ENCODE measurements around the gene NMNAT2. TPM values are rescaled to one million over a fixed set of nuclear protein-coding genes. Genes with fewer than 3 reads are reported as not detected.

The NMNAT2 gene
- total and polyA plus RNA-seq, 2 of the 8 experiments (the other 6 are each of a cell fraction or from before 2014, with no cell fraction given), result 6.5 to 20.9 TPM

DNA sequence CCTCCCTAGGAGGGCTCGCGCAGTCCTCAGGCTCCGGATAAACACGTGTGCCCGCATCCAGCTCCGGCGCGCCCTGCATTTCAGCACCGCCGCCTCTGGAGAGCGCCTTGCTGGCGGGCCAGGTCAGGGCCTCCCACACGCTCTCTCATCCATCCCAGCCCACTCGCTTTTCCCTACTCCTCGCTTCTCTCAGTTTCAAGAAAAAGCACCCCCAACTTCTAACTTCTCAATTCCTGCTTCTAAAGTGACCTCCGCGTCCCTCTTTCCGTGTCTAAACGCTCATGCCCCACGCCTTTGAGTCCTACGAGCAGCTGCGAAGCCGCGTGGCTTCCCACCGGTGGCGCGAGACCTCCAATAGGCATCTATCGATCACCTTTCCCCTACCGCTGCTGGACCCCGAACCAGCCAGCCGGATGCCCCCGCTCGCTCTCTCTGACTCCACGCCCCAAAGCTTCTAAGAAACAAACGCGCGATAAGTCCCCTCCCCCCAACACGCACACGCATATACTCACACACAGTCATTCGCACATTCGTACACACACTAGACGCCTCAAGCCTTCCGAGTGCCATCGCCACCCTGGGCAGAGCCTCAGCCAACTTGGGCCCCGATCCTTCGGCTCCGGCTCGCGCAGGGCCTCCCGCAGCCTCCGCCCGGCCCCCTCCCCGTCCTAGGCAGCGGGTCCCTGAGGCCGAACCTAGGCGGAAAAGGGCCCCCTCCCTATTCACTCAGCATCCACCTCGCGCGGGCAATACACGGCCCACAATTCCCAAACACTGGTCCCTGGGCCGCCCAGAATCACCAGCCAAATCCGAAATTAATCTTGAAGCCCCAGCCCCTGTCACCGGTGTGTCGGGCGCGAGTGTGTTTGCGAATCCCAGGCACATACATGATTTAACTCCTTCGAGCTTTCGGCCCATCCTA lies 1.1 kb downstream of the NMNAT2 start:
- Histone ChIP-seq H2BK5ac (ENCODE audit: low read depth, low read length) (no peak overlapping the region; the same call in 1 of the 2 replicates), H3K27me3 (replicated peaks in 1 of 4; ENCODE audit: control insufficient read depth in 3 of 4, extremely low read depth in 1 of 4, insufficient read depth in 3 of 4, low read length in 3 of 4) (peaks cover 2 to 15% (median 12%) of the 10 kb centered on the region in 4 experiments; a peak in 6 of 7 replicates), H3K4me1 (replicated peaks in 1 of 4; ENCODE audit: control insufficient read depth in 3 of 4, insufficient read depth in 4 of 4, low read length in 3 of 4) (peaks cover 3 to 9% (median 7%) of the 10 kb centered on the region in 4 experiments), H3K56ac (replicated peaks; ENCODE audit: insufficient read length, low read depth, low read length) (no peak overlapping the region), H3K9me3 (ENCODE audit: insufficient read depth in 2 of 2, low read depth in 1 of 2, low read length in 1 of 2) (no peaks in the 10 kb centered on the region), H3K27ac (ENCODE audit: low read depth, low read length) (no peak overlapping the region), H3K4me2 (ENCODE audit: insufficient read depth in 1 of 2, low read depth in 2 of 2, low read length in 2 of 2) (peak overlapping the region; percentile 95 to 97), H2AK5ac (ENCODE audit: low read depth, low read length) (no peak overlapping the region), H2BK15ac (ENCODE audit: low read length) (no peak overlapping the region), H4K5ac (ENCODE audit: insufficient read length, low read depth, low read length) (no peak overlapping the region), H2BK20ac (ENCODE audit: low read length) (no peak overlapping the region), H3K18ac (ENCODE audit: extremely low read depth, low read length) (no peak overlapping the region), H2AFZ (ENCODE audit: low read length) (no peak overlapping the region), H3K23ac (ENCODE audit: insufficient read length) (no peak overlapping the region), H3K79me1 (ENCODE audit: low read depth, low read length) (peaks cover 2% of the 10 kb centered on the region; the same call in 1 of the 2 replicates), H3K23me2 (ENCODE audit: low read depth, low read length) (peaks cover 15% of the 10 kb centered on the region), H3K9ac (replicated peaks in 1 of 4; ENCODE audit: extremely low read depth in 1 of 4, low read depth in 3 of 4, low read length in 3 of 4) (peak overlapping the region in 2 of 4 experiments; percentile 2 to 4; a peak in 4 of 7 replicates), H3K14ac (ENCODE audit: insufficient read length) (no peak overlapping the region), H4K8ac (ENCODE audit: extremely low read depth, insufficient read depth, low read length) (no peak overlapping the region), H3K4ac (replicated peaks; ENCODE audit: insufficient read length, low read depth, low read length) (no peak overlapping the region), H3K79me2 (ENCODE audit: control insufficient read depth in 1 of 2, insufficient read depth in 2 of 2, low read length in 2 of 2) (no peaks in the 10 kb centered on the region; a peak in 1 of 4 replicates), H4K20me1 (replicated peaks in 1 of 2; ENCODE audit: control insufficient read depth in 1 of 2, insufficient read depth in 2 of 2, low read length in 2 of 2) (no peaks in the 10 kb centered on the region), H3K36me3 (ENCODE audit: control insufficient read depth in 2 of 4, insufficient read depth in 4 of 4, low read length in 3 of 4) (no peaks in the 10 kb centered on the region), H2BK120ac (replicated peaks; ENCODE audit: low read depth, low read length) (no peak overlapping the region), H3K4me3 (ENCODE audit: extremely low read depth in 1 of 4, insufficient read depth in 2 of 4, low read depth in 3 of 4, low read length in 4 of 4) (peak overlapping the region; percentile 54 to 87 (median 67)), H4K91ac (replicated peaks; ENCODE audit: insufficient read length, low read length) (no peak overlapping the region), H2BK12ac (ENCODE audit: low read depth, low read length) (peak overlapping the region; percentile 98; the same call in 1 of the 2 replicates)
- ChIA-PET CTCF (ENCODE audit: partially characterized antibody) (interaction anchor here (0.6 to 3.3 kb wide), 8 partner anchors 25 to 455 kb away, joined by 3 to 13 read pairs (median 3); no protein-coding TSS in a partner anchor), POLR2A (ENCODE audit: partially characterized antibody) (interaction anchor here (0.7 to 3.6 kb wide), 7 partner anchors 13 to 87 kb away, joined by 3 to 17 read pairs (median 4); no protein-coding TSS in a partner anchor)
- FAIRE-seq, result peak; percentile 48
- 2% methylated on average over 68 of the region's 69 CpGs; no CpG with 5 or more reads in 1 of the 2 experiments for WGBS, 2 experiments (ENCODE audit: extremely low coverage in 1 of 2, insufficient coverage in 1 of 2, insufficient read length in 1 of 2, insufficient replicate concordance in 2 of 2, low coverage in 1 of 2, low lambda C conversion rate in 2 of 2, missing lambda C conversion rate in 1 of 2)
- DNase-seq (ENCODE audit: low read depth in 1 of 2, low spot score in 2 of 2), result peak in 1 of 2 experiments; percentile 89
- TF ChIP-seq SP1 (IDR thresholded peaks at IDR 0.05; ENCODE audit: low read depth, low read length) (no peak), ASH2L (IDR thresholded peaks at IDR 0.05; ENCODE audit: low read length) (no peak), RXRA (IDR thresholded peaks at IDR 0.05; ENCODE audit: insufficient read depth, low read depth, low read length) (no peak), KDM5A (IDR thresholded peaks at IDR 0.05; ENCODE audit: low read length) (no peak), TAF7 (optimal IDR thresholded peaks at IDR 0.05; ENCODE audit: borderline replicate concordance, low read depth, low read length) (peak; percentile 5), CTCF (IDR thresholded peaks at IDR 0.05; ENCODE audit: control extremely low read depth in 1 of 3, insufficient read depth in 1 of 3, low read depth in 1 of 3, low read length in 3 of 3) (no peak), GTF2F1 (IDR thresholded peaks at IDR 0.05; ENCODE audit: borderline replicate concordance, low read depth, low read length) (no peak)
- TF ChIP-seq, protein P1, sequence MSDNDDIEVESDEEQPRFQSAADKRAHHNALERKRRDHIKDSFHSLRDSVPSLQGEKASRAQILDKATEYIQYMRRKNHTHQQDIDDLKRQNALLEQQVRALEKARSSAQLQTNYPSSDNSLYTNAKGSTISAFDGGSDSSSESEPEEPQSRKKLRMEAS (IDR thresholded peaks at IDR 0.05), result peak; percentile 98
